Activated CD4-positive, alpha-beta T cell treated with anti-CD3 and anti-CD28 coated beads, Interleukin-2, amount 50 U/mL, for 24 hours (primary cell): Measurements from ENCODE around the gene SOX9.
"Not testable (repeated sequence)": the region's sequence is repeated elsewhere in the genome, so short reads cannot be mapped to it uniquely, and the experiment has no call there.

Experiments
- DNase-seq, 2 donors: peaks; one replicate each; pipeline ENCODE4 v3.0.0-alpha.2; 2020; ENCODE audit warnings: low read depth in 1 of 2, low spot score in 1 of 2

SOX9 gene

DNA sequence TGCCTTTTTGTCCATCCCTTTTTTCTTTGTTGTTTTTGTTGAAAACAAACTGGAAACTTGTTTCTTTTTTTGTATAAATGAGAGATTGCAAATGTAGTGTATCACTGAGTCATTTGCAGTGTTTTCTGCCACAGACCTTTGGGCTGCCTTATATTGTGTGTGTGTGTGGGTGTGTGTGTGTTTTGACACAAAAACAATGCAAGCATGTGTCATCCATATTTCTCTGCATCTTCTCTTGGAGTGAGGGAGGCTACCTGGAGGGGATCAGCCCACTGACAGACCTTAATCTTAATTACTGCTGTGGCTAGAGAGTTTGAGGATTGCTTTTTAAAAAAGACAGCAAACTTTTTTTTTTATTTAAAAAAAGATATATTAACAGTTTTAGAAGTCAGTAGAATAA, 4.9 kb downstream of the SOX9 start:
- no peak for DNase-seq

DNA sequence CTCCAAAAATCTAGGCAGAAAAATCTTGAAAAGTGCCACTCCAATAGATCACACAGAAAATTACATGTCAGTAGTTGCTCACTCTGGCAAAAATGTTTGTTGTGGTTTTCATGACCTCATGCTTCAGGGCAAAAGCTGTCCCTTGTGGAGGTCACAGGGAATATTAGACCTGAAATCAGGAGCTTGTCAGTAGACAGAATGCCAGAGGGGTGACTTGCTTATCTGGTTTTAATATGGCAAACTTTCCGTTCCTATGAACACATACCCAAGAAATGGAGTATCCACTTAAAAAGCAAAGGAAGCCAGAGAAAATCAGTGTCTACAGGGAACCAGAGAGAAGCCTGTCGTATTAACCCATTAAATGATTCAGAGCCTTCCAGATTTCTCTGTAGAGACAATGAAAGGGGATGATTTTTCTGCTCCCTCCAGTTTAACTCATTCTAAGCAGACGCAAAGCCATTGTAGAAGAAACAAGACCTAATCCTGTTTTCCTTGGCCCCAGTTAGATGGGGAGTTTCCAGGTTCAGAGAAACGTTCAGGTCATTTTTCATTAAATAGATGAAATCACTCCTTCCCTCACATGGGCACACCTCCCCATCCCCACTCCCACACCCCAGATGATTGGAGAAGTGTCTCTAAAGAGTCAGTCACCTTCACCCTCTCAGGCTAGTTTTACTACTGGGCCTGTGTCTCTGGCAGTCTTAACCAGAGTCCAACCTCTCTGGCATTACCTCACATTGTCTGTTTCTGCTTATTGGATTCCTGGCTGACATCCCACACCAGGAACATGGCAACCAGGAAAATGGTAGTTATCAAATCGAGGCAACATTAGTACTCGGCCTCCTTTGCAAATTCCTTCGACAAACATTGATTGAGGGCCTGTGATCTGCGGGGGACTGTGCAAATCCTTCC, 6.0 kb downstream of the SOX9 start:
- no peak for DNase-seq

DNA sequence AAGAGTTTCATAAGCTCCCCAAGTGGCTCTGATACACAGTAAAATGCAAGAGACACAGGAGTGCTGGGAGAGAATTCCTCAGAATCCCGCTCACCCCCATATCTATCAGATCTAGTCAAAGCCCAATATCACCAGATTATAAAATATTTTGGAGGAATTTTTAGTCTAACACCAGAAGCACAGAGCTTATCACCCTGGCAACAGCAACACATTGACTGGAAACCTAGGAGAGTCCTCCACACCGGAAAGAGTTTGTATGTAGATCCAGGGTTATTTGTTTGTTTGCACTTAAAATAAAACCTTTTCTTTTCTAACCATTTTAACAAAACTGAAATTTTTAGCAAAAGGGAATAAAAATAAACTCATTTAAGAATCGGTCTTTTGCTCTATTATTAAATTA, 7.2 kb downstream of the SOX9 start:
- DNase-seq: no peak

DNA sequence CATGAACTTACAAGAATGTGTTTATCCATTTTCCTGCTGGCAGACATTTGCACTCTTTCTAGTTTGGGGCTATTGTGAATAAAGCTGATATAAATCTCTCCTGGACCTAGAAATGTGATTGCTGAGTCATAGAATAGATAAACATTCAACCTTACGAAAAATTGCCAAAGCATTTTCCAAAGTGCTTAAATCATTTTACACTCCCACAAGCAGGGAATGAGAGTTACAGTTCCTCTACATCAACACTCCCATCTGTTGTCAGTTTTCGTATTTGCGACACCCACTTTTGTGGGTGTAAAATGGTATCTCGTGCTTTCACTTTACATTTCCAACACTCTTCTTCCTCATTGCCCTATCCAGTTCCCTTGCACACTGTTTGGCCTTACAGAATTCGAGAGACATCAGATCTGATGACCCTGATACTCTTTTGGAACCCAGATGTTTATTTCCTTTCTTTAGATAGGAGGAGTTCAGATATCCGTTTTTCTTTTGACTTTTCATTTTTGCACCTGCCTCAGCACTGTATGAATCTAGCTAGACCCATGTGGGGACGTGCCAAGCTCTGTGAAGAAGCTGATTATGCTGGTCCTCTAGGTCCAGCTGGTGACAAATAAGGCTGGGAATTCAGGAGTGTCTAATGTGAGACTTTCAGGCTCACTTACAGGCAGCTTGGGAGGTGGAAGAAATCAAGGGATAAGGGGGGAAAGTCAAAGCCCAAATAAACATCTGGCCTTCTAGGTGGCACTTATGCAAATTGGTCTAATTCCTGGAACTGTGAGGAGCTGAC, 14.0 kb downstream of the SOX9 start:
- DNase-seq: no peak

DNA sequence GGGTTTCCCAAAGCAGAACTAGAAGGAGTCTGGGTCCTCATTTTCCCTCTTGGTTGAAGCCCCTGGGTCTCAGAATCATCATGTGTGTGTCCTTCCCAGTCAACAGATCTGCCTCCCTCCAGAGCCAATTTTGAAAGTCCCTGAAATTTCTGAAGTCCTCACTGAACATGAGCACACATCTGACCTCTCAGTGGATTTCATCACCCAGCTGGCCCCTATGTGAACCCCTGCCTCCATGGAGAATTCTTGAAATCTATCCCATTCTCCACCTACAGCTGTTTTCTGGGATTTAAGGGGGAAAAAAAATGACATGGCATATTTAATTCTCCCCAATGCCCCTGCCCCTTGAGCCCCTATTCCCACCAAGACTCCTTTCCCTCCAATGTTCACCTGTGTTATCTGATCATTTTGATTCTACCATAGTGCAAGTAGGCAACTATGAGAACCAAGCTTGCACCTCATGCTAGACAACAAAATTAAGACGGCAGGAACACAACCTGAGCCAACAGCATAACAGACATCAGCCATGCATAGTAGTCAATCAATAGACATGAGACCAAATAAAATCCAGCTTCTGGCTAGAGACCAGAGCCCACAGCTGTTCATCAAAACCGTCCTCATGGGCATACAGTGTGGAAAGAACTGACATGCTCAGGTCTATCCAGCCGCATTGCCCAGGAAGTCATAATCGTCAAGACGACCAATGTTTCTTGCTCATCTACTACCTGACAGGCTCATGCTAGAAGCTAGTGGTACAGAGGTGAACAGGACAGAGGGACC, 14.9 kb downstream of the SOX9 start:
- no peak for DNase-seq

DNA sequence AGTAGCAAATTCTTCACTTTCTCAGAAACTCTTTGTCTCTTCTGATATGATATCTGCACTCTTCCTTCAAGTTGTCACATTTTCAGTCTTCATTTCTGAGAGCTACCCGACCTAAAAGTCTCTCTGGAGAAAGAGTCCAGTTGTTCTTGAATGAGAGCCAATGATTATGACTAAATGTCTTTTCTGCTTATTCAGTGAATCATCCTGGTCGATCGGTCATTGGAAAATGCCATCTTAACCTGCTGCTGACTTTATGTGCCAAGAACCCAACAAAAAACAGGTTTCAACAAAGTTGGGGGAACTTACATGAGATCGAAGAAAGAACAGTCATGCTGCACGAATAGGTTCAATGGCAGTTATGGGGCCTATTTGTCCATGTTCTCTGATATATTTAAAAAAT, 15.9 kb downstream of the SOX9 start:
- no peak for DNase-seq

DNA sequence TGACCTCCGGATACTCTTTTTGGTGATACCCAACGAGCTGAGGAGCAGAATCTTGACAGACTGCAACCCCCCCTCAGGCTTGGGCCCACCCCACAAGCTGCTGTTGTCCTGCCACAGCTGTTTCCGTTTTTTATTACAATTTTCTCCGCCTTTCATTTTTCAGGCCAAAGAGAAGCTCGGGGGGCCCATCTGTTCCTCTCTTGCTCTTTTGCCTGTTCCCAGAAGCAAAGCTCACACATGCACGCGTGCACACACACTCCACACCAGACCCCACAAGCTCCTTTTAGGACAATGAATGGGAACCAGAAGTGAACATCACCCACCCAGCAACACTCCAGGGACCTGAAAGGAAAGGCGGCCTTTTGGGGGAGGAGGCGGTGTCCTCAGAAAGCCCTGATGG, 16.3 kb downstream of the SOX9 start:
- DNase-seq: no peak

DNA sequence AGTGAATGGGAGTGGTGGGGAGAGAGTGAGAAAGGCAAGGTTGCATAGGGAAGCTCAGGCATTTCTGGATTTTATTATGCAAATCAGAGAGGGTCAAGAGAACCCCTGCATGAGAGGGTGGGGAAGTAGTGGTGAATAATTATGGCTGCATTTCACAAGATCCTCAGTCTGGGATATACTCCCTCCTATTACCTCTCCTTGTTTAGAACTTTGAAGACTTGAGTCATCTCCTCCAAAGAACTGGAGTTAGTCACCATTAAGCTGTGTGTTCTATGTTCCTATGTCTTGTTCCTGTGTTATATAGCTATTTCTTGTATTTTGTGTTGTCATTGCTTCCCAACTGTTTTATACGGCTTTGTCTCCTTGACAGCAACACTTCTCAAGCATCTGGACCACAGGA, 18.4 kb downstream of the SOX9 start:
- no peak for DNase-seq

DNA sequence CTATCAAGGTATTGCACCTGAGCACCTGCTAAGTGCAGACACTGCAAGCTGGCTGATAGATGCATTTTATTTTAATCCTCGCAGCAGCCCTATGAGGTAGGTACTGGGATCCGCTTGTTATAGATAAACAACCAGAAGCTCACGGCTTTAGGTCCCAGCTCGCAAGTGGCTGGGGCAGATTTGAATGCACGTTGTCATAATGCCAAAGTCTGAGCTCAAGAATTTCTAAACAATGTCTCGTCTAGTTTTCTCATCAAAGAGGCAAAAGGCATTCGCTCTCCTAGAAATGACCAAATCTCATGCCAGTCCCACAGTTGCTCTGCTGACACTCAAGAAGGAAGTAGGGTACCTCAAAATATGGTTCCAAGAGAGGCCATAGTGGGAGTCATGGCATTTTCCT, 20.5 kb downstream of the SOX9 start:
- no peak for DNase-seq

DNA sequence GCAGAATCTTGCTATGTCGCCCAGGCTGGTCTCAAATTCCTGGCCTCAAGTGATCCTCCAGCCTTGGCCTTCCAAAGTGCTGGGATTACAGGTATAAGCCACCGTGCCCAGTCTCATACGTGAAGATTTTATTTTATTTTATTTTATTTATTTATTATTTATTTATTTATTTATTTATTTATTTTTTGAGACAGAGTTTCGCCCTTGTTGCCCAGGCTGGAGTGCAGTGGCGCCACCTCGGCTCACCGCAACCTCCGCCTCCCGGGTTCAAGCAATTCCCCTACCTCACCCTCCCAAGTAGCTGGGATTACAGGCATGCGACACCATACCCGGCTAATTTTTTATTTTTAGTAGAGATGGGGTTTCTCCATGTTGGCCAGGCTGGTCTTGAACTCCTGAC, 21.3 kb downstream of the SOX9 start:
- DNase-seq: not testable (repeated sequence)

DNA sequence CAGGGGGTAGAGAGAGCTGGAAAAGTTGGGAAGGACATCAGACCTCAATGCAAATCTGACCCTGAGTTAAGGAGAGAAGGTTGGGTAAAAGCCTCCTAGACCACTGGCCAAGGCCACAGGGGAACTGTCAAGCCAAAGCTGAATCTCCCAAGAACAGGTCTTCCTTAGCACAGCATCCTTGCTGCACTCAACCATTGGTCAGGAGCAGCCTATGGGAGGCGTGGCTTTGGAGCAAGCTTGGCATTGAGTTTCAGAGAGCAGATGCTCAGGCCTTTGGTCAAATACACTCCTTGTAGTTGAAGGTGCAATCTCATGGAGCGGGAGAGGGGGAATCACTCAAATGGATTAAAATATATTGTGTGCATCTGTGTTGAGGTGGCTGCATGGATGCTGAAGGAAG, 21.8 kb downstream of the SOX9 start:
- no peak for DNase-seq

DNA sequence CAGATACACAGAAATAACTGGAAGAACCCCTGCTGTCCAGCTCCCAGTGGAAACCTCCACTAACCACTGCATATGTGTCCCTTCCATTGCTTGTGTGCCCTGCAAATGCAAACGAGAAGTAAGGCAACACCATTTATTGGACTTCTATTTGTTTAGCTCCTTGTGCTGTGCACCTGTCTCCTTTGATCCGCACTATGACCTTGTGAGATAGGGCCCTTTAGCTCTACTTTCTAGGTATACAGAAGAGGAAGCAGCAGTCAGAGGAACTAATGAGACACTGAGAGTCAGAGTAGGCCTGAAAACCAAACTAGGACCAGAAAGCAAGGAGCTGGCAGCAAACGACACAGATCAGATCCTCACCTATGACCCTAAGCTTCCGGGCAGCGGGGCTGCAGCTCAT, 22.4 kb downstream of the SOX9 start:
- no peak for DNase-seq

DNA sequence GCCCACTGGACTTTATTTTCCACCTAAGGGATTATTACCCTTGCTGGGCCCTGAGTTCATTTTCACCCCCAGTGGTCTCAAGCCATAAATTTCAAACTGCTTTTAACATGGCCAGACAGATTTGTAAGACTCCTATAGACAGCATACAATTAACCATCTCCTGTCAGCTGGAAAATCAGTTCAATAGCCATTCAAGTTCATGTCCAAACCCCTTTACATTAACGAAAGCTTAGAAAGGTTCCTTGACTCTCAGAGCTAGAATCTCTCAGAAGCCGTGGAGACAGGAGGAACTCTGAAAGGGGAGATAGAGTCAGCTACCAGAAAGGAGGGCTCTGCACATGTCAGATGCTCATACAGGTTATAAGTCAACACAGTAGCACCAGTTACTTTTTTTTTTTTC, 23.3 kb downstream of the SOX9 start:
- DNase-seq: no peak

DNA sequence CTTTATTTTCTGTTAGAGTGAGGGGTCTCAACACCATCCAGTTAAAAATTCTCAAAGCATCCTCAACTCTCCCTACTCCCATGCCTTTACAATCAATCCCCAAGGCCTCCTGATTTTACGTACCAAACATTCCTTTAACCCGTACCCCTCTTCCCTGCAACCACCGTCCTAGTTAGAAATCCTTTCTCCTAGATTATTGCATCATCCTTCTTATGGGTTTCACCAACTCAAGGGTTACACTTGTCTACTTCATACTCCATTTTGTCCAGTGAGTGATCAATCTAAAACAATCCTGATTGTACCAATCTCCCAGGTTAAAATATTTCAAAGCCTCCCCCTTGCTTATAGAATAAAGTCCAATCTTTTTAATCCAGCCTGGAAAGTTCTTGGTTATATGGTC, 24.7 kb downstream of the SOX9 start:
- no peak for DNase-seq

DNA sequence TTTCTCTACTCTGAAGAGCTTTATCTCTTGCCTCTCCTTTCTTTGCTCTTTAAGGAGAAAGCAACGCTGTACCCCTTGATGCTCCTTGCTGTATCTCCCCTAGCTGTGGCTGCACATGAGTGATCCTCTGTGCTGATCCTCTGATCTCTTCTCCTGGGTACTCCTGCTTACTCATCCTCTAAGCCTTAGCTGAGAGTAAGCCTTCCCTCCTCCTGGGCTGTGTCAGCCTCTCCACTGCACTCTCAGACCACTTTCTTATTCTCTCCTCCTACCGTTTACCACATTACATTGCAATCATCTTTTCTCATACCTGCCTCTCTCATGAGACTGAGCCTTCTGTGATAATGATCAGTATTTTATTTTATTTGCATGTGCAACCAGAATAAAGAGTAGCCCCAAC, 25.1 kb downstream of the SOX9 start:
- DNase-seq: no peak

DNA sequence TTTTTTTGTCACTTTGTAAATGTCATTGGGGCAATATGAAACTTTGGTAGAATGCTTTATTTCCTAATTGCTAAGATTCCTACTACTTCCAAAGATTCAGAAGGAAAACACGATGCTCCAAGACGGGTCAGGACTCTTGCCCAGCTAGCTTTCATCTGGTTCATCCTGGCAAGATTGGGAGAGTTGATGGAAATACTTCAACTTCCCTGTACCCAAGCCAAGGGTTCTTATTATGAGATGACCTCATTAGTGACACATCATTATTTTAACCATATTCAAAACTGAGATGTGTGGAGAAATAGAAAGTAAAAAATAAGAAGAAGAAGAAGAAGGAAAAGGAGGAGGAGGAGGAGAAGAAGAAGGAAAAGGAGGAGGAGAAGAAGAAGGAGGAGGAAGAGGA, 25.6 kb downstream of the SOX9 start:
- no peak for DNase-seq

DNA sequence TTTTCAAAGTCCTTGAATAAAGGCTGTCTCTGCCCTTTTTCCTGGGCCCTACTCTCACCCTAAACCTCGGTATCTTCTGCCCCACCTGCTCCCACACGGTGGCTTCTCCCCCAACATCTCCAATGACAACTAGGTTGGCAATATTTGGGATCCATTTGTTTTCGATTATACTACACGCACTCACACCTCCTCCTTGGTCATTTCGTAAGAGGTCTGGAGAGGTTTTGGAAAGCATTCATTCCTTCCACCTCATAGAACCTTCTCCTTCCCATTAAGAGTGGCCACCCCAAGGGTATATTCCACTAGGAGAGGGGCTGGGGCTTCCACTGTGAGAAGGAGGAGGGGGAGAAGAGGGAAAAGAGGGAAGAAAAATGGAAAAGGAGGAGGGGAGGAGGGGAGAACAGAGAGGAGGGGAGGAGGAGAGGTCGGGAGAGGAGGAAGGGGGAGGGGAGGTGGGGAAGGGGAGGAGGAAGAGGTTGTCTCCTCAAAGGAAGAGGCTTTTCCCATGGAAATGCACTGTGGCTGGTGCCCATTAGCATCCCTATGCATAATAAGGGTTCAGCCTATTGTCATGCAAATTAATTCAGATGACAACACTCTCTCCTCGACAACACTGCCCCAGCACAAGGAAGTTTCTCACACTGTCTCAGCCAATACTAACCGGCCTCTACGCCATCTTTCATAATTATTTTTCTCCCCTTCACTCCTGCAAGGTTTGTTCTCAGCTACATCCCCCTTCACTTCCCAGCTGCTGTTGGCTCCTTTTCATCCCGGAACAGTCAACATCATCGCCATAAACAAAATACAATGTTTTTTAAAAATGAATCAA, 30.0 kb downstream of the SOX9 start:
- DNase-seq: no peak

DNA sequence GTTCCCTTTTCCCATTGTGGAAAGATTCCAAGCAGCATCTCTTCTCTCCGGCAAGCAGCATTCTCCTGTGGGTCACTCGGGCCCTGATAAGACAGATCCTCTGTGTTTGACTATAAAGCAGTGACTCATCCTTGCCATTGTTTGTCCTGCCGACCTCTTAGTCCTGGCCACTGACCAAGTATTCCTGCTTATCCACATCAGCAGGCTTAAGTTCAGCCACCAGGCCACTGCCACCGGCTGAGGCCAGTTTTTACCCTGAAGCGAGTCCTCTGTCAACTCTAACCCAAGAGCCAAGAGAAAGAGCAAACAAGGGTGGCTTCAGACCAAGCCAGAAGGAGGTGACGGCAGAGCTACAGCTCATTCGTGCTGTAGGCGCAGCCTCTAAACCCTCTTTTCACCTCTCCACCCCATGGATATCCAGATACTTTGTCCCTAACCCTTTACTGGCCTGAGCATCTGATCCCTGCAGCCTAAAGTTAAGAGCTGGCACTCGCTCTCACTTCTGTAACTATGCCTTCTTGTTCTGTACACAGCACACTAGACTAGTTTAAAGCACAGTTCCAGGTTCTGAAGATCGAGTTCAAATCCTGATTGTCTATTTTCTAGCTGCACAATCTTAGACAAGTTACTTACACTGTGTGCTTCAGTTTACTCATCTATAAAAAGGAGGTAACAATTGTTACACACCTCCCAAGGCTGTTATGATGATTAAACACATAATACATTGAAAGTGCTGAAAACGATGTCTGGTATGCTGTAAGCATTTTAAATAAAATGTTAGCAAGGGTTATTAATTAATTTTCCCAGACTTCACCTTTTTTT, 31.0 kb downstream of the SOX9 start:
- DNase-seq: no peak

DNA sequence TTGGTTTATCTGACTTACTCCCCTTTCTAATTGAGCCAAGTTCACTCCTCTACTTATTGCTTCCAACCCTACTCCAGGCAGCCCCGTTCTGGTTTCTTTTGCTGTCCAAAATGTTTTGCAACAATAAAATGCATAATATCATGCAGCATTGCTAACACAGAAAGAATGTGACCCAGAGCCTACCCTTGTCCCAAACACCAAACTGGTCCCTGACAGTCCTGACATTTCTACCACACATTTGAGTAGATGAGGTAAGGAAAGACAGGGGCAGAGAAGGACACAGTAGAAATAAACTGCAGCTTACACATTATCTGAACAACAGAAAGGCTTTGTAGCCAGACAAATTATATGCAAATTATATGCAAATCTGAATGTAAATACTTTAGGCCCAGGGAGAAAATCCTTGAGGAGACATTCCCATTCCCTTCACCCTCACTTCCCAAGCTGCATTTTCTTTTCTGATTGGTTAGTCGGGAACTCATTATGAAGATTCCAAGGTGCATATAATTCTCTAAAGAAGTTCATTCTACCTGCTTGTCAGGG, 31.6 kb downstream of the SOX9 start:
- DNase-seq: no peak
